HG03565 (cell line): Measurements from ENCODE around the gene NBEAL2.
A peak's percentile ranks its signal among the peaks of the same experiment; 100 is the strongest.

Experiments used
- ATAC-seq: cut with Tn5 transposase; IDR thresholded peaks from one replicate; pipeline ENCODE4 v1.9.1; 2021; ENCODE audit warnings: mild to moderate bottlenecking, moderate library complexity; ENCODE audit not compliant: unreplicated experiment

The NBEAL2 gene

DNA sequence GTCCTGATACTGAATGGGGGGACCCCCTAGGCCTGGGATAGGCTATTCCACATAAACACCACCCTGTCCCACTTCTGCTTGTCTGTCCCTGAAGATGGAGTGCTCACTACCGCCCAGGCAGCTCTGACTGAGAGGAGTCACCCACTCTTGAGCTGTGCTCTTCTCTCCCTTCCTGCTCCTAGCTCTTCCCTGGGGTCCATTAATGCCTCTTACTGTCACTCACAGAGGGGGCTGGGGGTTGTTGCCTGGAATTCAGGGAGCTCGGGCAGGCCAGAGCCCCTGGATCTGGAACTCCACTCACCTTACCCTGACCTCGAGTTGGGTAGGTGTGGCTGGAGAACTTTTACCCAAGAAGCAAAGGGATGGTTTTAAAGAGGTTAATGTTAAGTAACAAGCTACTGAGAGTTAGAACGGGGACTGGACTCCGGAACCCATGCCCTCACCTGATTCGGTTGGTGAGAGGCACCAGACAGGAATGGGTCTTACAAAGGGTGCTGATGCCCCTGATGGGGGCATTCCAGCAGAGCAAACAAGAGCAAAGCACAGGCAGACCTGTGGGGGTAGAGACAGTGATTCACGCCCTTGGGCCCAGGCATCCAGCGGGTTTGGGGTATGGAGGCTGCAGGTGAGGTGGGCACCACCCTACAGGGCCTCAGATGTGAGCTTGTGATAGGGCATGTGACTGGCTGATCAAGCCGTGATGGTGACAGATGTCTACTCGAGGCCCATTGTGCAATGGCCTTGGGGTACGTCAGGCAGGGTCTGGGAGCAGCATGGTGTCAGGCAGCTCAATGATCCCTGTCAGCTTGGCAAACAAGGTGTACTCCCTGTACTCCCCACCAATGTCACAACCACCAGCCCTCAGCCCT lies 5.4 kb downstream of the NBEAL2 start:
- no peak for ATAC-seq

DNA sequence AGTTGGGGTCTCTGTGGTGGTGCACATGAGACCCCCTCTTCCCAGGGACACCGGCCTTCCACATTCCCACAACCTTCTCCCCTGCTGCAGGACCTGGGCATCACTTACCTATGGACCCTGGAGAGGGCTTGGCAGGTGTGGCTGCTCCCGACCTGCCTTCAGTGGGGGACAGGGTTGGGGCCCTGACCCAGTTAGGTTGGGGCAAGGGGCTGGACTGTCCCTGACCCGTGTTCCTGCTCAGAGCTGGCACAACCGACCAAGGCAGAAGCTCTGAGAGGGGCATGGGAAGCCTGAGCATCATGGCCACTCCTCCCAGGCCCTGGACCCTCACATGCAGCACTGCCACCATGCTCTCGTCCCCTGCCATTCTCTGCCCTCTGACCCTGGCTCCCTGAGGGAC lies 6.1 kb downstream of the NBEAL2 start:
- no peak for ATAC-seq

DNA sequence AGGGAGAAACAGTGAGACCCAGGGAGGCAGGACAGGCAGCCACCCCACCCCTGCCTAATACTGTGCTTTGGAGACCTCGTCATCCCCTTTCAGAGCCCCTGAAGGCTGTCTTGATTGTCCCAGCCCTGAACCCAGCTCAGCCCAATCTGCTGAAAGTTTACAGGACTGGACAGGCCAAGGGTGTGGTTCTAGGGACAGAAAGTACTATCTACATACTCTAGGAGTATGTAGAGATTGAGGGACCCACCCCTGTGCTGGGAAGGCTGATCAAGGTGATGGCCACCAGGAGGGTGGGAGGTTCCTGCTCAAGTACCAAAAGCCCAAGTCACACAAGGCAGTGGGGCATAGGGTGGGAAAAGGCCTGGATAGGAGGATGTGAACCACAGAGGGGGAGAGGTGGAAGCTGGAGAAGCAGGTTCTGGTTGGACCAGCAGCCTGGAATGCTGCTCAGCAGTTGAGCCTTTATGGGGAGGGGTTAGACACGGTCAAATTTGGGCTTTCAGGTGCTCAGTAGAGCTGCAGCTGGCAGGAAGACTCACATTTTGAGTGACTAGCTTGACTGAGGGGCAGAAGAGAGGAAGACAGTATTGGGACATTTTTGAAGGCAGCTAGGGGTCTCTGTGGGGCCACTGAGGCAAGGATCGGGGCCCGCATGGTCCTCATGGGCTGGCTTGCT lies 6.7 kb downstream of the NBEAL2 start:
- no peak for ATAC-seq

DNA sequence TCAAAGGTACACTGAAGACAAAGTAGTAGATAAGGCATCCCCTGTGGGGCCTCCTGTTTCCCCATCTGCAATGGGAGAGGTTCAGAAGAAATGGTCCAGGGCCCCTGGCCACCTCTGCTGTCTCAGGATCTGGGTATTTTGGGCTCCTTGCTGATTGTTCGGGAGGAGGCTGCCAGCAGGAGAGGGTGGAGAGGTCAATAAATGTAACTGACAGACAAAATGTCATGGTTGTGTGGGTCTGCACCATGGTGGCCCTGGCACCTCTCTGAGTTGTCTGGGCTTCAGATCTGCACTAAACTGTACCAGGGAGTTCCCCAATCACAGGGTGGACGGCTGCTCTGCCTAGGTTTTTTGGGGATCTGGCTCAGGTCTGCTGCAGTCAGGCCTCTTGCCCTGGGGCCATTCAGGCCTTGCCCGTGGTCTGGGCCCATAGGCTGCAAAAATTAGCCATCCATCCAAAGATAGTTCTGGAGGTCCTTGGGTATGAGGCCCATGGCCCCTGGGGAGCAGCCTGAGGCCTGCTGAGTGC lies 7.4 kb downstream of the NBEAL2 start:
- ATAC-seq = no peak

DNA sequence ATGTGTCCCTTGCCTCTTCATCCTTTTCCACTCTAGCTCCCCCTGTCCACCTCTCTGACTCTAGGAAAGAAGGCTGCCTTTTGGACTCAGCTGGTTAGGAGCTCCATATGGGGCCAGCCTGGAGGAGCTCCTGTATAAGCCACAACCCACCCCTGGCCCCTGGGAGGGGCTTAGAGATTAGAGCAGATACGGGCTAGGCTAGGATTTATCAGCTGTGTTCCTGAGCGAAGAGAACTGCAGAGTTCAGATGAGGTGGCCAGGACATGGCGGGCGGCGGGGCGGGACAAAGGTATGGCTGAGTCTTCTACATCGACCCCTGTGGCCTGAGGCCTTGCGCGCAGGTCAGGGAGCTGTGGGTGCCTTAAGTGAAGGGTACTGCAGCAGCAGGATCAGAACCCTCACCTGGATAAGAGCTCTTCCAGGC lies 7.9 kb downstream of the NBEAL2 start:
- ATAC-seq = peak; percentile 3

DNA sequence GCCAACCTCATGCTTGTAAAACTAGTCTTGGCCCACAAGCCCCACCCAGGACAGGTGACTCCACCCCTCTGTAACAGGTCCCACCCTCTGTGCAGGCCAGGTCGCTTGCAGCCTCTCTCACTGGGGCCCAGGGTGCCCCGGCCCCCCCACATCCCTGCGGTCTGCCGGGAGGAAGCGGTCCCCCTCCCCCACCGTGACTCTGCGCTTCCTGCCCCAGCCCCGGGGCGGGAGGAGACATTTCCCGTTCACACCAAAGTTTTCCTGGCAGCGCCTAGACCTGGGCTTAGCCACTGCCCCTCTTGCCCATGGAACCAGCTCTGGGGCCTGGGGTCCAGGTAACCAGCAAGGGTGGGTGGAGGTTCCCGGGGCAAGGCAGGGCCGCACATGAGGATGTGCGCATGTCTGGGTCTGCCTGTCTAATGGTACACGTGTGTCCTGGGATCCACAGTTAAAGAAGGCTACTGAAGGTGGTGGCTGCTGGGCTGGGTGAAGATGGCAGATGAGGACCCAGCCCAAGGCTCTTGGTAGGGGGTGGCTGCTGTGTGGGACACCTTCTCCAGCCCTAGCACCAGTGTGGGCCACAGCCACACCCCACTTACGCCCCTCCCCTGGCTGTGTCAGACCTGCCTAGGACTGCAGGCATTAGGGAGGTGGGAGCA lies 8.4 kb downstream of the NBEAL2 start:
- ATAC-seq = peak; percentile 58

DNA sequence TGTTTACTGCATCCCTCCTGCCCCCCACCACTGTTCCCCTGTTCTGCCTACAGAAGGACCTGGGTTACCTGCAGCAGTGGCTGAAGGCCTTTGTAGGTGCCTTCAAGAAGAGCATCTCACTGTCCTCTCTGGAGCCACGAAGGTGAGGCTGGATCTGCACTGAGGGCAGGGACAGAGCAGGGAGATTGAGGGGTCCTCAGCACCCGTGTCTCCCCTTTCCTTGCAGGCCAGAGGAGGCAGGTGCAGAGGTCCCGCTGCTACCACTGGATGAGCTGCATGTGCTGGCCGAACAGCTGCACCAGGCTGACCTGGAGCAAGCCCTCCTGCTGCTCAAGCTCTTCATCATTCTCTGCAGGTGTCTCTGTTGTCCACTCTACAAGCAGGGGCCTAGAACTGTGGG lies 9.2 kb downstream of the NBEAL2 start:
- no peak for ATAC-seq

DNA sequence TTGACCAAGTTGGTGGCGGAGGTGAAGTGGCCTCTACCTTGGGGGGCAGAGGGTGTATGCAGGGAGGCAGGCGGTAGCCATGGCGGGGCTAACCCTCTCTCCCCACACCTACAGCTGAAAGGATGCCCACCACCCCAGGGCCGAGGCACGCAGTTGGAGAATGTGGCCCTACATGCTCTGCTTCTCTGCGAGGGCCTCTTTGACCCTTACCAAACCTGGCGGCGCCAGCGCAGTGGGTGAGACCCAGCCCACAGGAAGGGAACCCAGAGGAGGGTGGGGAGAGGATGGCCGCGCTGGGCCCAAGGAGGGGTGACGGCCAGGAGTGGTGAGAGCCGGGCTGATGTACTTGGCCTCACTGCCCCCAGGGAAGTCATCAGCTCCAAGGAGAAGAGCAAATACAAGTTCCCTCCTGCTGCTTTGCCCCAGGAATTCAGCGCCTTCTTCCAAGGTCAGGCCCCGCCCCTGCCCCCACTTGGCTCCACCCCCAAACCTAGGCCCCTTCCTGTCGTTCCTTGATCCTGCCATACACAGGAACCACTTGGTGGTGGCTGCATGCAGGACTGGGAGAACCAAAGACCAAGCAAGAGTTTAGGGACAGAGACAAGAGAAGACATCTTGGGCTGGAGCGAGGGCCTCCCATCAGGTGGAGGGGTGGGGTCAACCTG lies 9.8 kb downstream of the NBEAL2 start:
- no peak for ATAC-seq

DNA sequence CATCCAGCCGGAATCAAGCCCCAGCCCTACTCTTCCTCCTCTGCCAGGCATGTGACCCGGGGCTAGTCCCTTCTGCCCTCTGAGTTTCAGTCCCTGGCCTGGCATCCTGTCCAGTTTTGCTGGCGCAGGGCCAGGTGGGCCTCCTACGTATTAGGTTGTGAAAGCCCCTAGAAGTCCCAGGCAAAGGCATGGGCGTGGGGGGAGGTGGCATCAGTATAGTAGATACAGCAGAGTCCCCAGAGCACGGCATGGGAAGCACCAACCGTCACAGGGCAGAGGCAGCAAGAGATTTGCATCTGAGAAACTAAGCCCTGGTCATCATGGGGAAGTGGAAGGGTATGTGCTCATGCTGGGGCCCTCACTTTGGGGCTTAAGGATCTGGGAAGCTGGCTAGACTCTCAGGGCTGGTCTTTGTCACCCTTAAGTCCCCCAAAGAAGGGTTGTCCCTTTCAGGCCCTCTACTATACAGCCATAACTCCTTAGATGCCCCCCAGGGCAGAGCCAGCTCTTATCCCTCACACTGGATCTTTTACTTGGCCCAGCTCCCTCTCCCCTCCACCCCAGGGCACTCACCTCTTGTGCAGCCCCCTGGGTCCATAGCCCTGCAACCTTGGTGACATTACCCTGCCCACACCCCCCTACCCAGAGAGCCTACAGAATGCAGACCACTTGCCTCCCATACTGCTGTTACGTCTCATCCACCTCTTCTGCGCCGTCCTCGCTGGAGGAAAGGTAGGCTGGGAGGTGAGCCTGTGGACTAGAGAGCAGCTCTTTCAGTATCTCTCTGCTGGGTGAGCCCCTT lies 11.3 kb downstream of the NBEAL2 start:
- ATAC-seq = no peak

DNA sequence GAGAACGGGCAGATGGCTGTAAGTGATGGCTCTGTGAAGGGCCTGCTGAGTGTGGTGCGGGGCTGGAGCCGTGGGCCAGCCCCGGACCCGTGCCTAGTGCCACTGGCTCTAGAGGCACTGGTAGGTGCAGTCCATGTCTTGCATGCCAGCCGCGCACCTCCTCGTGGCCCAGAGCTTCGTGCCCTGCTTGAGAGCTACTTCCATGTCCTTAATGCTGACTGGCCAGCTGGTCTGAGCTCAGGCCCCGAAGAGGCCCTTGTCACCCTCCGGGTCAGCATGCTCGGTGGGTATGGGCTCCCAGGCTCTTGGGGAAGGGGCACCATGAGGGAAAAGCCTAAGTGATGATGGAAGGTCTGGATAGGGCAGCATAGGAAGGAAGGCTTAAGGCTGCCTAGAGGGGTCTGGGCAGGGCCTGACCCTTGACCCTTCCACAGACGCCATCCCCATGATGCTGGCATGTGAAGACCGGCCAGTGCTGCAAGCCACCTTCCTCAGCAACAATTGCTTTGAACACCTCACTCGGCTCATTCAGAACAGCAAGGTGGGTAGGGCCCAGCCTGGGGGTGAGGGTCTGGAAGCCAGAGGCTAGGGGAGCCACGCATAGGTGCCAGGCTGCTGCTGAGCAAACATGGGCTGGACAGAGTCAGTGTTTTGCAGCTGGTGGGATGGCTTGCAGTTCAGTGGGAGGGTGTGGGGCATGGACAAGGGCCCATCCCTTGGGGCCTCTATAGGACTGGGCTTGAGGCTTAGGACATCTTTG lies 12.1 kb downstream of the NBEAL2 start:
- no peak for ATAC-seq

DNA sequence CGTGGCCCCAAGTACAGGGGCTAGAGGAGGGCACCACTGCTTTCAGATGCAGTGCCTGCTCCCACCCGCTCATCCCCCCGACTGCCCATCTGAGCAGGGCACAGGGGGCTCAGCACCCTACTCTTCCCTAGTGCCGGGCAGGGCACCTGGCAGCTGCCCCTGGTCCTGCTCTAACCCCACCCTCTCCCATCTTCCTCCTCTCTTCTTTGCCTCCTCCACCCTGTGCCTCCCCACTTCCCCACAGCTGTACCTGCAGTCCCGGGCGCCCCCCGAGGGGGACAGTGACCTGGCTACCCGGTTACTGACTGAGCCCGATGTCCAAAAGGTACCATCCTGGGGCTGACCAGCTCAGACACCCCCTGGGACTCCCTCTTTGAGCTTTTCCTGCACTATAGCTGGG lies 12.8 kb downstream of the NBEAL2 start:
- ATAC-seq = no peak

DNA sequence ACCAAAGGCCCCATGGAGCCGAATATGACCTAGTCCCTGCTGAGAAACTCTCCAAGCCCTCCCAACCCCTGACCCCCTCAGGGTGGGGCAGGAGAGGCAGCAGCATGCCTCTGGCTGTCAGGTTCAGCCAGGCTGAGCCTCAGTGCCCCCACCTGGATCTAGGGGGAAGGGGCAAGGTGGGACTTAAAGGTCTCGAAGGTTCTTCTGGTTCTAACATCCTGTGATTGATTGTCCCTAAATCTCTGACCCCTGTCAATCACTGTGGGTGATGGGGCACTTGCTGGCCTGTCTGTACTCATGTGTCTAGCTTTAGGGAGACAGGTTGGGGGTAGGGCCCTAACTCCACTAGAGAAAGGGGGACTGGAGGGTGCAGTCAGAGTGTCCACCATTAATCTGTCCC lies 13.8 kb downstream of the NBEAL2 start:
- no peak for ATAC-seq

DNA sequence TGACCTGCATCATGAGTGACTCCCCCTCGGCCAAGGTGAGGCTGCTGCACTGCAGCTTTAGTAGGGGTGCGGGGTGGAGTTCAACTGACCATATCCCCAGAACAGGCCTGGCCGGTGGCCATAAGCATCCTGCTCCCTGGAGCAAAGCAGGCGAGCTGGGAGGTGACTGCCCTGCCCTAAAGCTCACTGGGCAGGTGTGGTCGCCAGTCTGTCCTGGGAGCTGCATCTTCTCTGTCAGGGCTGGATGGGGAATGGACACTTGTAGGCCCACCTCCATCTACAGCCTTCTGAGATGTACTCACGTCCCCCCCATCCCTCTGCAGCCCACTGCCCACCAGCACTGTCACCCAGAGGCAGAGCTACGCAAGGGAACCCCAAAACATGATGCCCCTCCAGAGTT lies 14.5 kb downstream of the NBEAL2 start:
- no peak for ATAC-seq

DNA sequence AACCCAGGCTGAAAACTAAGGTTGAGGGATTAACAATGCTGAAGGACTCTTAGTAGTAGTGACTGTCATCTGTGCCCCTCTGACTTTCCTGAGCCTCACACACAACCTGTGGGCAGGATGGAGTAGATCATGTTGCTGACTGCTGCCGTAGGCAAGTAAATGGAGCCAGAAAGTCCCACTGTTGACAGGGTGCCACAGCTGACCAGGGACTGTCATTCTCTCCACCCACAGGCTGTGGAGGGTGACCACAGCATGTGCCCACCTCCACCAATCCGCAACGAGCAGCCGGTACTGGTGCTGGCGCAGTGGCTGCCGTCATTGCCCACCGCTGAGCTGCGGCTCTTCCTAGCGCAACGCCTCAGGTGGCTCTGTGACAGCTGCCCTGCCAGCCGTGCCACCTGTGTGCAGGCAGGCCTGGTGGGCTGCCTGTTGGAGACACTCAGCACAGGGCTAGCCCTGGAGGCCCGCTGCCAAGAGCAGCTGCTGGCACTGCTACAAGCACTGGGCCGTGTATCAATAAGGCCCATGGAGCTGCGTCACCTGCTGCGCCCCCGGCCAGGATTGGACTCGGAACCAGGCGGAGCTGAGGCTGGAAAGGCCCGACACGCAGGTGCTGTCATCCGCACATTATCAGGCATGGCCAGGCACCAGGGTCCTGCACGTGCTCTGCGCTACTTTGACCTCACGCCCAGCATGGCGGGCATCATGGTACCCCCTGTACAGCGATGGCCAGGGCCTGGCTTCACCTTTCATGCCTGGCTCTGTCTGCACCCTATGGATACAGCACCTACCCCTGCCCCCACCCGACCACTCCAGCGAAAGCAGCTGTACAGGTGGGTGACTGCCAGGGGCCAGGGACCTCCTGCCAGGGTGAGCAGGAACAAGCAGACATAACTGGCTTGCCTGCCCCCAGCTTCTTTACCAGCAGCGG lies 15.6 kb downstream of the NBEAL2 start:
- ATAC-seq = no peak

DNA sequence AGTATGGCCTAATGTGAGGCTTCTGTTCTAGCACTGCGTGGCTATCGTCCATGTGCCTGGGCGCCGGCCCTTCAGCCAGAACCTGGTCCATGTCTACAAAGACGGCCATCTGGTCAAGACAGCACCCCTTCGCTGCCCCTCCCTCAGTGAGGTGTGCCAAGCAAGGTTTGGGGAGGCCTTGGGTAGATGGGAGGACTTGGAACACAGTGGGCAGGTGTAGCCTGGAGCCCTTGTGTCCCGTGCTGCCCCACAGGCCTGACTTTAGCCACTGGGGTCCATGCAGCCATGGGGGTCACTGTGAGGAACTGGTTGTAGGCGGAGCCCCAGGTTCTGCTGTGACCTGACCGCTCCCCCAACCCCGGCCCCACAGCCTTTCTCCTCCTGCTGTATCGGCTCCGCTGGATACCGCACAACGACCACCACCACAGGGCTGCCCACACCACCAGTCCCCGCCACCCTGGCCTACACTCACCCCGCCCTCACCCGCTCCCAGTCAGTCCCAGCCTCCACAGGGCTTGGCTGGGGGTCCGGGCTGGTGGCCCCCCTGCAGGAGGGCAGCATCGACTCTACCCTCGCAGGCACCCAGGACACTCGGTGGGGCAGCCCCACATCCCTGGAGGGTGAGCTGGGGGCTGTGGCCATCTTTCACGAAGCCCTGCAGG lies 16.6 kb downstream of the NBEAL2 start:
- no peak for ATAC-seq

DNA sequence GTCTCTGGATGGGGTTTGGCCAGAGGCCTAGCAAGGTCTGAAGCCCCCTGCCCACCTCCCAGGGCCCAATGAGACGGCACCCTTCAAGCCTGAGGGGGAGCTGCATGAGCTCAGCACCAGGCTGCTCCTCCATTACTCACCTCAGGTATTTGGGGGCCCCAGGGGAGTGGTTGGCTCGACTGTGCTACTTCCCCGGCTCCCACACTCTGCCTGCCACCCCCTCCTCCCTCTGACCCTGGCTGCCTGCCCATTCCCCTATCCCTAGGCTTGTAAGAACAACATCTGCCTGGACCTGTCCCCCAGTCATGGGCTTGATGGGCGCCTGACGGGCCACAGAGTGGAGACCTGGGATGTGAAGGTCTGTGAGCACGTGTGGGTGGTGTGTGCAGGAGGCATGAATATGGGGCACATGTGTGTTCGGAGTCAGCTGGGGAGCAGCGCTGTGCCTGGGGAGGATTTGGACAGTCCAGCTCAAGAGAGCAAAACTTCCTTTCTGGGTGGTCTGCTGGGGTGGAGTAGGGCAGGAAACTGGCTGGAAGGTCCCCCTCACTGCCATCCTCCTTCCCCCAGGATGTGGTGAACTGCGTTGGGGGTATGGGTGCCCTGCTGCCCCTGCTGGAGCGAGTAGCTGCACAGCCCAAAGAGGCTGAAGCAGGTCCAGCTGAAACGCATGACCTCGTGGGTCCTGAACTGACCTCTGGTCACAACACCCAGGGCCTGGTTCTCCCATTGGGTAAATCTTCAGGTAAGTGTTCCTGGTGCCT lies 17.4 kb downstream of the NBEAL2 start:
- ATAC-seq = no peak

DNA sequence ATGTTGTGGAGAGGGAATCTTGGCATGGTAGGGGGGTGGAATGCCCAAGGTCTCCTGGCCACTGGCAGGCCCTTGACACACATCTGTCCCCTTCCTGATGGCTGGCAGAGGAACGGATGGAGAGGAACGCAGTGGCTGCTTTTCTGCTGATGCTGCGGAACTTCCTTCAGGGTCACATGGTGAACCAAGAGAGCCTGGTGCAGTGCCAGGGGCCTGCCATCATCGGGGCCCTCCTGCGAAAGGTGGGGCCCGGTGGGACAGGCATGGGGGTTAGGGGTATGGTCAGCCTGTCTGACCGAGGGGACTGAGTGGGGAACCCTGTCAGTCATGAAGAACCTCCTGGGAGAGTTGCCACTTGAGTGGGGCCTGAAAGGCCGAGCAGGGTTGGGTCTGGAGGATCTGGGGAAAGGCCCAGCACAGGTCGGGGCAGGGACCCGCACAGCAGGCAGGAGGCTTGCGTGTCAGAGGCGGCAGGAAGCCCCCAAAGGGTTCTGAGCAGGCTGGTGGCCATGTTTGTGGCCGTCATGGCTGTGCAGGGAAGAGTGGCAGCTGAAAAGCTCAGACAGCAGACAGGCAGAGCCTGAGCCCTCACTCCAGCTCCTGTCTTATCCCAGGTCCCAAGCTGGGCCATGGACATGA lies 18.1 kb downstream of the NBEAL2 start:
- no peak for ATAC-seq
